Measurements from ENCODE around the gene STK24.

DNA sequence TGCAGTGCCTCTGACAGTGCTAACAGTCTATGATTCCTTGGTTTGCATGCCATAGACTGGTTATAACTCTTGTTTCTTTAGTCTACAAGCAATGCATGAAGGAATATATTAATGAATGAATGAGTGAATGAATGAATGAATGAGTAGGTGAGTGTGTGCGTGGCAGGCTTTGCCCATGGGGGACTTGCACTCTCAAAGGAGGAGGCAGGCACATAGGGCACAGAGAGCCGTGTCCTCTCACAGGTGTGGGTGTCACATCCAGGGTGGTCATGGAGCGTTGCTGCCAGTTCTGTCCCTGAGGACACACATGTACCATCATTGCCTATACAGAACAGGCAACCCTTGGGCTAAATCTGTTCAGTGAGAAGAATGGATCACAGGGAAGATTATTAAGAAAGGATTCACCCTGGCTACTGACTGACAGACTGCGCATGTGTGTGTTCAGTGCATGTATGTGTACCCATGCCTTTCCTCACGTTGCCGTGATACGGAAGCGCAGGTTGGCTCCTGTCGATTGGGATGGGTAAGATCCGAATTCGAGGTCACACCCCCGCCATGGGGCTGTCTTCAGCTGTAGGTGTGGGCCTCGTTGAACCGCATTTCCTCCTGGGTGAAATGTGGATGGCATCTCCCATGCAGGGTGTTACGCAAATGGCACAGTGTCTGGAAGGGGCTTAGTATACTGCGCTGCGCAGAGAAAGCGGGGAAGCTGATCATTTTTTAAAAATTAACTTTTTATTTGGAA, 161.4 kb downstream of the STK24 start:
- TF ChIP-seq CTCF (IDR thresholded peaks at IDR 0.05; ENCODE audit: insufficient read depth, low read length, poor library complexity, severe bottlenecking) (no peak), EZH2phosphoT487 (conservative IDR thresholded peaks at IDR 0.05; ENCODE audit: low read length) (no peak)

Data from SU-DHL-6 (cell line).